DMS 273 treated with DMSO at 0.1 percent for 48 hours (cell line): ENCODE data around the gene IRAK2.
"Not testable (repeated sequence)": the region's sequence is repeated elsewhere in the genome, so short reads cannot be mapped to it uniquely, and the experiment has no call there.

Experiments
- DNase-seq: peaks from one replicate; lab custom pipeline; 2025; lab: John Stamatoyannopoulos, UW

The IRAK2 gene, protein sequence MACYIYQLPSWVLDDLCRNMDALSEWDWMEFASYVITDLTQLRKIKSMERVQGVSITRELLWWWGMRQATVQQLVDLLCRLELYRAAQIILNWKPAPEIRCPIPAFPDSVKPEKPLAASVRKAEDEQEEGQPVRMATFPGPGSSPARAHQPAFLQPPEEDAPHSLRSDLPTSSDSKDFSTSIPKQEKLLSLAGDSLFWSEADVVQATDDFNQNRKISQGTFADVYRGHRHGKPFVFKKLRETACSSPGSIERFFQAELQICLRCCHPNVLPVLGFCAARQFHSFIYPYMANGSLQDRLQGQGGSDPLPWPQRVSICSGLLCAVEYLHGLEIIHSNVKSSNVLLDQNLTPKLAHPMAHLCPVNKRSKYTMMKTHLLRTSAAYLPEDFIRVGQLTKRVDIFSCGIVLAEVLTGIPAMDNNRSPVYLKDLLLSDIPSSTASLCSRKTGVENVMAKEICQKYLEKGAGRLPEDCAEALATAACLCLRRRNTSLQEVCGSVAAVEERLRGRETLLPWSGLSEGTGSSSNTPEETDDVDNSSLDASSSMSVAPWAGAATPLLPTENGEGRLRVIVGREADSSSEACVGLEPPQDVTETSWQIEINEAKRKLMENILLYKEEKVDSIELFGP

DNA sequence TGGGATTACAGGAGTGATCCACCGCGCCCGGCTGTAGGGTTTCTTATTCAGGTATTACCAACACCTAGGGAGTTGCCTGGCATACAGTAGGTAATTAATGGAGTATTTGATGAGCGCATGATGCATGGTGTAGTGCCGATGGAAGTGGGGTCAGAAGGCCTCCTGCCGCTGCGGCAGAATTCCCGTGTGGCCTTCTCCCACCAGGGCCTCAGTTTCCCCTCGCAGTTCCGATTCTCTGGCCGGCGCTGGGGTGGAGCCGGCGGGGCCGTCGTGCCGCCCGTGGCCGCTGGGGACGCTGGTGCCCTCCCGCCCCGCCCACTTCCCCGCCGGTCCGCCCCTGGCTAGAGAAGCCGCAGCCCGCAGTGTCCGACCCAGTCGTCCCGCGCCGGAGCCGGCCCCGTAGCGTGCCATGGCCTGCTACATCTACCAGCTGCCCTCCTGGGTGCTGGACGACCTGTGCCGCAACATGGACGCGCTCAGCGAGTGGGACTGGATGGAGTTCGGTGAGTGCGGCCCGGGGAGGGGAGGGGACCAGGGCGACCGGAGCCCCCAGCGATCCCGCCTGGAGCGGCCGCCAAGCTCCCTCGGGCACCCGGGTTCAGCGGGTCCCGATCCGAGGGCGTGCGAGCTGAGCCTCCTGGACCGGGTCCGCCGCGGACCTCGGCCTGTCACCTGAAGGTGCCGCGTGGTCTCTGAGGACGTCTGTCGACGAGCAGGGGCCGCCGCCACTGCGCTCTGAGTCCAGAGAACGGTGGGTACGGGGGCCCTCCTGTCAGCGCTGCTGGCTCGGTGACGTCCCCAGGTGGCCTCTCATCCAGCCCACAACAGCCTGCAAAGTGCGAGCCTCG, at the start of gene IRAK2:
Gene IRAK2 (plus strand): TSS at position 374 of the 848 bp plus-strand sequence. CDS start 36 bp downstream, at position 410.
- no peak for DNase-seq

DNA sequence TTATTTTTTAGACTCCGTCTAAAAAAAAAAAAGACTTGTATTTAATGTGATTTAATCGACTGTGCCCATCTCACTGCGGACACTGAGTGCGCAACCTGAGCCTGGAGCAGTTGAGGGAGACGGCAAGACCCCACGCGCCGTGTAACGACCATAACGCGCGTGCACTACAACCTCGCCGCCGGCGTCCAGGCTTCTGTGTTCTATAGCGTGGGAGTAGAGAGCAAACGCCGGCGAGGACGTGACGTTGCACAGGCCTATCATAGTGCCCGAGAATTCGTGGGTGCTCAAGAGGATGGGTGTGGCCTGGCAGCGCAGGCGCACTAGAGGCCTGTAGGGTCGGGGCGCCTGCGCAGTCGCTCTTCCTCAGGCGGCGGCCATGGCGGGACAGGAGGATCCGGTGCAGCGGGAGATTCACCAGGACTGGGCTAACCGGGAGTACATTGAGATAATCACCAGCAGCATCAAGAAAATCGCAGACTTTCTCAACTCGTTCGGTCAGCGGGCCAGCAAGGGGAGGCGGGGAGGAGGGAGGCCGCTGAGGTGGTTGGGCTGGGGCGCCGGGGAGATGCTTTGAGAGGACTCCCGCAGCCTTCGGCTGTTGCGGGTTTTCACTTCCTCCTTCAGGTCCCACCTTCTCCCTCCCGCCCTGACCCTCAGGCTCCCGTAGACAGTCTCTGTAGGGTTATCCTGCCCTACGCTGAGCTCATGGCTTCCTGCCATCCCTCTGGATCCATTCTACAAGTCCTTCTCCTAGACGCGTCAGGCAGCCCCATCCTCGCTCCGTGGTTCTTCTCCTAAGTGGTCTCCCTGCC, 49.2 kb upstream of the IRAK2 start, which contains the start of gene BRK1:
Gene BRK1 (plus strand): TSS at position 350 of the 812 bp plus-strand sequence. CDS start 27 bp downstream, at position 377.
- peak; percentile 81 for DNase-seq

DNA sequence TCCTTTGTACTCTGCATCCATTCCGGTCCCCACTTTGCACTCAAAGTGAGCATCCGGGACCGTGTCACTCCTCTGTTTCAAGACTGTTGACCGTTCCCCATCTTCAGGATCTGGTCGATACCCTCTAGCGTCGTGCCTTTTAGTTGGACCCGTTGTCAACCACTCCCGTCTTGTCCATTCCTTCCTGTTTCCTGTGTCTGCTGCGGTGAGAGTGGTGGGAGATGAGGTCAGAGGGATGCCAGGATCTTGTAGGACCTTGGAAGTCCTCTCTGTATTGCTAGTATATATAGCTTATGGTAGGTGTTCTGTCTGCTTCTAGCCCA, 48.6 kb upstream of the IRAK2 start:
- no peak for DNase-seq

DNA sequence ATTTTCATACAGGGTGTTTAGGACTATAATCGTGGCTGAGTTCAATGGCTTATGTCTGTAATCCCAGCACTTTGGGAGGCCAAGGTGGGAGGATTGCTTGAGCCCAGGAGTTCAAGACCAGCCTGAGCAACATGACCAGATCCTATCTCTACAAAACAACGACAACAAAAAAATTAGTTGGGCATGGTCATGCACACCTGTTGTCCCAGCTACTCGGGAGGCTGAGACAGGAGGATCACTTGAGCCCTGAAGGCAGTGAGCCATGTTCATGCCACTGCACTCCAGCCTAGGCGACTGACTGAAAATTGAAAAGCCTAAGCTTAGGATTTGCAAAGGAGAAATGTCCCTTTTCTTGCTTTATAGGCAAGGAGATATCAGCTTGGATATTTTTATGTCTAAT, 47.8 kb upstream of the IRAK2 start:
- no peak for DNase-seq

DNA sequence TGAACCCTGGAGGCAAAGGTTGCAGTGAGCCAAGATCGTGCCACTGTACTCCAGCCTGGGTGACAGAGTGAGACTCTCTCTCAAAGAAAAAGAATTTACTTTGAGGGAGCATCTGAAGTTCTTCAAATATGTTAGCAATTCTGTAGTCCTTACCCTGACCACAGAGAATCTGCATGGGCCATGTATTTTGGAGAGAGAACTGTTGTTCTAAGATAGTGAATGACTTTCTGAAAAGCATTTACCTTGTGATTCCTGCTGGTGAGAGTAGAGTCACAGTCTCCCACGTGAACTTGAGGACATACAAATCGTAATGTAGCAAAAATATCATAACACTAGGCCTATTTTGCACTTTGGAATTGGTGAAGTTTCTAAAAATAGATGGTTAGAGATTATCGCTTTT, 45.3 kb upstream of the IRAK2 start:
- no peak for DNase-seq

DNA sequence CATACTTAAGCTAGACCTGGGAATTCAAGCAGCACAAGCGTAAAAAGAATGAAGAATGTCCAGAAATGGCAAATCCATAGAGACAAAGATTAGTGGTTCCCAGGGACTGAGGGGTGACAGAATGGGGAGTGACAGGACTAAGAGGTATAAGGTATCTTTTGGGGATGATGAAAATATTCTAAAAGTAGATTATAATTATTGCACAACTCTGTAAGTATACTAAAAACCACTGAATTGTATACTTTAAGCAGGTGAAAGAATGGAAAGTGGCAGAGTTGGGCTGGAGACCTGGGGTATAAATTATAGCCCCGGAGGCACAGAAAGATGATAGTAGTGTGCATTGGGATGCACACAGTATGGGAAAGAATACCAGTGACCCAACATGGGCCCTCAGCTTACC, 43.7 kb upstream of the IRAK2 start:
- DNase-seq = no peak

DNA sequence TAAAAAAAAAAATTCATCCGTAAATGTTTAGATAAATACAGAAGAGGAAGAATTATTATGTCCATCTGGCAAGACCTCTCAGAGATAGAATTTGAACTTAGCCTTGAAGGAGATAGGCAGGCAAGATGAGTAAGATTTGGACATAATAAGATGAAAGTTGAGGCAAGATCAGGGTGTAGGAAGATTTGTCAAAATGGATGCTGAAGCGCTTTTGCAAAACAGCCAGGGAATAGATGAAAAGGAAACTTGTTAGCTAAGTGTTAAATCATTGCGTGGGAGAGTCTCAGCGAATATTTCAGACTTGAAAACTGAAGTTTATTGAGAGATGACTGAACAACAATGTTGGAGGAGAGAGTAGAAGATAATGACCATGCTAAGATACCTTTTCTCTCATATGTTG, 42.0 kb upstream of the IRAK2 start:
- no peak for DNase-seq

DNA sequence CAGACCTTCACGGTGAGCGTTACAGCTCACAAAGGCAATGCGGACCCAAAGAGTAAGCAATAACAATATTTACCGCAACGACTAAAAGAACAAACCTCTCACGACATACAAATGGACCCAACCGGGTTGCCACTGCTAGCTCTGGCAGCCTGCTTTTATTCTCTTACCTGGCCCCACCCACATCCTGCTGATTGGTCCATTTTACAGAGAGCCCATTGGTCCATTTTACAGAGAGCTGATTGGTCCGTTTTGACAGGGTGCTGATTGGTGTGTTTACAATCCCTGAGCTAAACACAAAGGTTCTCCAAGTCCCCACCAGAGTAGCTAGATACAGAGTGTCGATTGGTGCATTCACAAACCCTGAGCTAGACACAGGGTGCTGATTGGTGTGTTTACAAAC, 28.8 kb upstream of the IRAK2 start:
- DNase-seq = not testable (repeated sequence)

DNA sequence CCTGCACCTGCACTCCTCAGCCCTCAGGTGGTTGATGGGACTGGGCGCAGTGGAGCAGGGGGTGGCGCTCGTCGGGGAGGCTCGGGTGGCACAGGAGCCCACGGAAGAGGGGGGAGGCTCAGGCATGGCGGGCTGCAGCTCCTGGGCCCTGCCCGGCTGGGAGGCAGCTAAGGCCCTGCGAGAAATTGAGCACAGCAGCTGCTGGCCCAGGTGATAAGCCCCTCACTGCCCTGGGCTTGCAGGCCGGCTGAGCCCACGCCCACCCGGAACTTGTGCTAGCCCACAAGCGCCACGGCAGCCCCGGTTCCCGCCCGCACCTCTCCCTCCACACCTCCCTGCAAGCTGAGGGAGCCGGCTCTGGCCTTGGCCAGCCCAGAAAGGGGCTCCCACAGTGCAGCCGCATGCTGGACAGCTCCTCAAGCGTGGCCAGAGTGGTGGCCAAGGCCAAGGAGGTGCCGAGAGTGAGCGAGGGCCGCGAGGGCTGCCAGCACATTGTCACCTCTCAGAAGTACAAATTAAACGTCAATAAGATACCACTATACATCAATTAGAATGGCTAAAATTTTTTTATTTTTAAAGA, 28.2 kb upstream of the IRAK2 start:
- DNase-seq = no peak

DNA sequence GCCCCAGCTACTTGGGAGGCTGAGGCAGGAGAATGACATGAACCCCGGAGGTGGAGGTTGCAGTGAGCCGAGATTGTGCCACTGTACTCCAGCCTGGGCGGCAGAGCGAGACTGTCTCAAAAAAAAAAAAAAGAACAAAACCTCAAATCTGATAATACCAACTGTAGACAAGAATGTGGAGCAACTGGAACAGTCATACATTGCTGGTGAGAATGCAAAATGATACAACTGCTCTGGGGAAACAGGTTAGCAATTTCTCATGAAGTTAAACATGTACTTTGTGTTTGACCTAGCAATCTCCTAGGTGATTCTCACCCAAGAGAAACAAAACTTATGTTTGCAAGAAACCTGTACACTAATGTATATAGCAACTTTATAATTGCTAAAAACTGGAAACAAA, 27.5 kb upstream of the IRAK2 start:
- DNase-seq = no peak

DNA sequence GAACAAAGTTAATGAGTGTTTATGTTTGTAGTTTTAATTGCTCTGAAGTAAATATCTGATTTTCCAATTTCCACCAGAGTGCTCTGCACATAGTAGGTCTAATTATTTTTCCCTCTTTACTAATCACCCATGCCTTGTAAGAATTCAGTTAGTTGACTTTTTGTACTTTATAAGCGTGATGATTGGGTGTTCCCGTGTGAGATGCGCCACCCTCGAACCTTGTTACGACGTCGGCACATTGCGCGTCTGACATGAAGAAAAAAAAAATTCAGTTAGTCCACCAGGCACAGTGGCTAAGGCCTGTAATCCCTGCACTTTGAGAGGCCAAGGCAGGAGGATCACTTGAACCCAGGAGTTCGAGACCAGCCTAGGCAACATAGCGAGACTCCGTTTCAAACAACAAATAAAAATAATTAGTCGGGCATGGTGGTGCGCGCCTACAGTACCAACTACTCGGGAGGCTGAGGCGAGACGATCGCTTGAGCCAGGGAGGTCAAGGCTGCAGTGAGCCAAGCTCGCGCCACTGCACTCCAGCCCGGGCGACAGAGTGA, 23.6 kb upstream of the IRAK2 start:
- no peak for DNase-seq

DNA sequence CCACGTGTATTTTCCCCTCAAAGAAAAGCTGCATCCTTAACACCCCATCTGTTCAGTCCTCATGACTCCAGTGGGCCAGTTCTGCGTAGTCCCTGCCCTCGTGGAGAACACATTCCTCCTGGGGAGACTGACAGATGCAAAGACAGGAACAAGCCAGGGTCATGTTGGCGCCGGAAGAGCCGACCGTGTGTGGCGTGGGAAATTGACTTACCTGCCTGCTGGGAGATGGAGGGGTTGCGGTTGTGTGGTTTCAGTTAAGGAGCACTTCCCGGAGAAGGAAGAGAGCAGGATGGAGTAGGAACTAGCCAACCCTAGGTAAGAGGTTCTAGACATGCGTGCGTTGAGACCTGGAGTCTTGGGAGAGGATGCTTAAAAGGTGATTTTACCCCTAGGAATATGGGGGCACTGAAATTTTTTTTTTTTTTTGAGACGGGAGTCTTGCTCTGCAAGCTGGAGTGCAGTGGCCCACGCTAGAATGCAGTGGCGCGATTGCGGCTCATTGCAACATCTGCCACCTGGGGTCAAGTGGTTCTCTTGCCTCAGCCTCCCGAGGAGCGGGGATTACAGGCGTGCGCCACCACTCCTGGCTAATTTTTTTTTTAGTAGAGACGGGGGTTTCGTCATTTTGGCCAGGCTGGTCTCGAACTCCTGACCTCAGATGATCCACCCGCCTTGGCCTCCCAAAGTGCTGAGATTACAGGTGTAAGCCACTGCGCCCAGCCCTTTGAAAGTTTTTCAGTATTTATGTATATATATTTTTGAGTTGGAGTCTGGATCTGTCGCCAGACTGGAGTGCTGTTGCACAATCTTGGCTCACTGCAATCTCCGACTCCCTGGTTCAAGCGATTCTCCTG, 21.8 kb upstream of the IRAK2 start:
- no peak for DNase-seq

DNA sequence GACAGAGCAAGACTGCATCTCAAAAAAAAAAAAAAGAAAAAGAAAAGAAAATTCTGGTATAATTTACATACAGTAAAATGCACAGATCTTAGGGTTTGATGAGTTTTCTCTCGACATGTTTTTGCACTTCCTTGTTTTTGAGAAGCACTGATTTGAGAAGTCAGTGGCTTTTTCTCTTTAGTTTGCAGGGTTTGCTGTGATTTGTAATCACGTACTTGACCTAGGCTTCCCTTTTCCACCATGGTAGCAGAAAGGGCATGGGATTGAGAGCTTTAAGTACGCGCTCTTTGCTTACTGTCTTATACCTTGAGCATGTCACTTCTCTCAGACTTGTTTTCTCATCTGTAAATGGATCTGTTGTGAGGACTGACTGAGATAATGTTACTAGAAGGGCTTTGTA, 19.0 kb upstream of the IRAK2 start:
- no peak for DNase-seq

DNA sequence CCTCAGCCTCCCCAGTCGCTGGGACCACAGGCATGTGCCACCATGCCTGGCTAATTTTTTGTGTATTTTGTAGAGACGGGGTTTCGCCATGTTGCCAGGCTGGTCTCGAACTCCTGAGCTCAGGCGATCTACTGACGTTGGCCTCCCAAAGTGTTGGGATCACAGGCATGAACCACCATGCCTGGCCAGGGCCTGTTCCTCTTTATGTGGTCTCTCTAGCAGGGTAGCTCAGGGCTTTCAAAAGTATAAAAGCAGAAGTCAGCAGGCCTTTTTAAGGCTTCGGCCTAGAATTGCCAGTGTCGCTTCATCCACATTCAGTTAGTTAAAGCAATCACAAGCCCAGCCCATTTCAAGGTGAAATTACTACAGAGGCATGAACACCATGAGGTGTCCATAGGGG, 15.5 kb upstream of the IRAK2 start:
- DNase-seq = no peak

DNA sequence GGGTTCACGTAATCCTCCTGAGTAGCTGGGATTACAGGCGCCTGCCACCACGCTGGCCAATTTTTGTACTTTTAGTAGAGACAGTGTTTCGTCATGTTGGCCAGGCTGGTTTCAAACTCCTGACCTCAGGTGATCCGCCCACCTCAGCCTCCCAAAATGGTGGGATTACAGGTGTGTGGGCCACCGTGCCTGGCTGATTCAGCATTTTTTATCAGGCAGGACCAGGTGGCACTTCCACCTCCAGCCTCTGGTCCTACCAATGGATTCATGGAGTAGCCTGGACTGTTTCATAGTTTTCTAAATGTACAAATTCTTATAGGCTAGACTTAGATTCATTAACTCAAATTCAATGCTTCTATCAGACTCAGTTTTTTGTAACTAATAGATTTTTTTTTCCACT, 13.7 kb upstream of the IRAK2 start:
- DNase-seq = no peak

DNA sequence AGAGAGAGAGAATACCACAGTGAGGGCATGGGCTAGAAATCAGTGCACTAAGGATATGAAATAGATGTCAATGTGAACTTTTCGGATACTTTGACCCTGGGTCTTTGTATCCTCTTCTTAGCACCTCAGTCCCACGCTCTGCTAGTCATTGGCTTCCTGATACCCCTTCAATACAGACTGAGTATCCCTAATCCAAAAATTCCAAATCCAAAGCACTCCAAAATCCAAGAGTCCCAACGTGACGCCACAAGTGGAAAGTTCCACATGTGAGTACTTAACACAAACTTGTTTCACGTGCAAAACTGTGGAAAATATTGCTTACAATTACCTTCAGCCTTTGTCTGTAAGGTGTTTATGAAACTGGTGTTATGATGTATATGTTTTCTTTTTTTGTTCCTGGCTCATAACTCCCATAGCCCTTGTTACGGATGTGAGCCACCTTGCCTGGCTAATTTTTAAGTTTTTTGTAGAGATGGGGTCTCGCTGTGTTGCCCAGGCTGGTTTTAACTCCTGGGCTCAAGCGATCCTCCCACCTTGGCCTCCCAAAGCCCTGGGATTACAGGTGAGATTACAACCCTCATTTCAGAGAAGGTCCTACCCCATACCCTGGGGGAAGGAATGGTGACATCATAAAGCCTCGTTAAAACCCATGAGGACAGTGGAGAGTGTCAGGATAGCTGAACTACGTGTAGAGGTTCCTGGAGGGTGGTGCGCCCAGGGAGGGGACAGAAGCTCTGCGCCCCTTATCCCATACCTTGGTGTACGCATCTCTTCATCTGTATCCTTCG, 10.2 kb upstream of the IRAK2 start:
- DNase-seq = no peak

DNA sequence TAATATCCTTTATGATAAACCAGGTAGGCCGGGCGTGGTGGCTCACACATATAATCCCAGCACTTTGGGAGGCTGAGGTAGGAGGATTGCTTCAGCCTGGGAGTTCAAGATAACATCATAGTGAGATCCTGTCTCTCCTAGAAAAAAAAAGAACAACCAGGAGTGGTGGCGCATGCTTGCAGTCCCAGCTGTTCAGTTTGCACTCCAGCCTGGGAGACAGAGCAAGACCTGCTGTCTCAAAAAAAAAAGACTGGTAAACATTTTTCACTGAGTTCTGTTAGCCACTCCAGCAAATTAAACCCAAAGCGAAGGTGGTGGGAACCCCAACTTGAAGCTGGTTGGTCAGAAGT, 9.6 kb upstream of the IRAK2 start:
- DNase-seq = no peak

DNA sequence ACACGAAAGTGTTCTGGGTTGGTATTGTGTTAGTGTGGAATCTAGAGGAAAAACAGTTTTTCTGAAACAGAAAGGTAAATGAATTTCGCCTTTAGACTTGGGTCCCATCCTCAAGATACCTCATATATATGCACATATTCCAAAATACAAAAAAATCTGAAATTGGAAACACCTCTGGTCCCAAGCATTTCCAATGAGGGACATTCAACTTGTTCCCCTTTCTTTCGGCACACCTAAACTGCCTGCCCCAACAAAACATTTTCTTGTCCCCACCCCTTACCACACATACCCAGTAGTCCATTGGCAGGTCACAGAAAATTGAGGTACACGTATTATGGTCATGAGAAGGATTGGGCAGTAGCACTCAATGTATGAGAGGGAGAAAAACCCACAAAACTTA, 9.1 kb upstream of the IRAK2 start:
- DNase-seq = no peak

DNA sequence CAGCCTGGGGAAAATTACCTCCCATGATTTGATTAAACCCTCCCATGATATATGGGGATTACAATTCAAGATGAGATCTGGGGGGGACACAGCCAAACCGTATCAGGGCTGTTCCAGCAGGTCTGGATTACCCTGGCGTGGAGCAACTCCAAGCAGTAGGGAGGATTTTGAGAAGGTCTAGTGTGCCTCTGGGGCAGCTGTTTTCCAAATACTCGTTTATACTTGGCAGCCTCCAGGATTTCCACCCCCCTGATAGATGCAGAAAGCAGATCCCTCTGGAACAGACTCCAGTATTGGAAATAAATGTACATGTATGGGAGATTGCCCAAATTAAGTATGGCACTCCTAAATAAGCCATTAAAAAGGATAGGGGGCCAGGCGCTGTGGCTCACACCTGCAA, 7.7 kb upstream of the IRAK2 start:
- DNase-seq = no peak

DNA sequence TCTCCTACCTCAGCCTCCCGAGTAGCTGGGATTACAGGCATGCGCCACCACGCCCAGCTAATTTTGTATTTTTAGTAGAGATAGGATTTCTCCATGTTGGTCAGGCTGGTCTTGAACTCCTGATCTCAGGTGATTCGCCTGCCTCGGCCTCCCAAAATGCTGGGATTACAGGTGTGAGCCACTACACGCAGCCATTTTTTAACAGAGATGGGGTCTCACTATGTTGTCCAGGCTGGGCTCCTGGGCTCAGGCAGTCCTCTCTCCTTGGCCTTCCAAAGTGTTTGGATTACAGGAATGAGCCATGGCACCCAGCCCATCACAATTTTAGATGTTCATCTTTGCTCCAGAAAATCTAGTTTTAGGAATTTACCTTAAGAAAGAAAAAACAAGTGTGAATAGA, 6.2 kb upstream of the IRAK2 start:
- not testable (repeated sequence) for DNase-seq
